Gastroesophageal sphincter (tissue), 4 donors: ENCODE data around the gene ATP1A3. TPM values are rescaled to one million over a fixed set of nuclear protein-coding genes. Genes with fewer than 3 reads are reported as not detected.

Source experiments
- ATAC-seq: fragments of 150-250 bp; one replicate; pipeline ENCODE4 v1.9.1; 2016; ENCODE audit warnings: mild to moderate bottlenecking, moderate library complexity
- H3K27ac ChIP-seq, 4 donors: fragments of 200-600 bp; sonication (generic) in 3 of 4; 1 replicate in 3 of 4; 2 replicates in 1 of 4; pipeline ENCODE4 v1.5.1; 2016 to 2019
- H3K27me3 ChIP-seq: fragments of 200-600 bp; sonication (generic); one replicate; pipeline ENCODE4 v1.5.1; 2019
- H3K36me3 ChIP-seq, 2 donors: fragments of 200-600 bp; sonication (generic); one replicate each; pipeline ENCODE4 v1.5.1; 2019; ENCODE audit warnings: control low read depth in 1 of 2
- H3K4me1 ChIP-seq, 3 donors: fragments of 200-600 bp; sonication (generic); 1 replicate in 2 of 3; 2 replicates in 1 of 3; pipeline ENCODE4 v1.5.1; 2016 to 2019; ENCODE audit warnings: control low read depth in 2 of 3
- H3K4me3 ChIP-seq, 2 donors: fragments of 200-600 bp; sonication (generic); one replicate each; pipeline ENCODE4 v1.5.1; 2019; ENCODE audit warnings: mild to moderate bottlenecking in 1 of 2, moderate library complexity in 1 of 2
- H3K9me3 ChIP-seq, 3 donors: fragments of 200-600 bp; sonication (generic); one replicate each; pipeline ENCODE4 v1.5.1; 2017 to 2019; ENCODE audit warnings: control low read depth in 2 of 3
- EP300 ChIP-seq: sonication (generic); formaldehyde crosslinking; IDR thresholded peaks from one replicate; pipeline ENCODE4 v1.6.1; 2017; ENCODE audit warnings: antibody characterized with exemption, mild to moderate bottlenecking
- POLR2A ChIP-seq, 2 donors: fragments of 450-650 bp; IDR thresholded peaks; one replicate each; pipeline ENCODE4 v1.6.1; 2017; ENCODE audit warnings: antibody characterized with exemption in 2 of 2, mild to moderate bottlenecking in 2 of 2, moderate library complexity in 1 of 2
- POLR2AphosphoS5 ChIP-seq: sonication (generic); formaldehyde crosslinking; IDR thresholded peaks from one replicate; pipeline ENCODE4 v1.6.1; 2017; ENCODE audit warnings: antibody characterized with exemption
- WGBS, 2 donors: methylation state at CpG; one replicate each; pipeline ENCODE4 v1.1.5; 2018; ENCODE audit warnings: low coverage in 1 of 2; 5-methylcytosine and 5-hydroxymethylcytosine counted together
- total RNA-seq, 4 donors: library from RNA; depleted of rRNA; stranded (reverse); fragments of >200 nt; gene quantifications; one replicate each; pipeline ENCODE4 v1.1.0, GENCODE V29; 2016
- TF ChIP-seq, protein P1 (sequence below), 4 experiments: fragments of 200-600 bp in 2 of 4; fragments of 450-650 bp in 2 of 4; sonication (generic) in 1 of 4; IDR thresholded peaks; one replicate each; pipeline ENCODE4 v1.5.1; 2017 to 2019; ENCODE audit warnings: antibody characterized with exemption in 4 of 4, mild to moderate bottlenecking in 2 of 4, moderate library complexity in 2 of 4

The ATP1A3 gene
- total RNA-seq, 4 donors from 2014 or later: 0.81 to 2.6 (median 1.1) TPM; not detected in 1

DNA sequence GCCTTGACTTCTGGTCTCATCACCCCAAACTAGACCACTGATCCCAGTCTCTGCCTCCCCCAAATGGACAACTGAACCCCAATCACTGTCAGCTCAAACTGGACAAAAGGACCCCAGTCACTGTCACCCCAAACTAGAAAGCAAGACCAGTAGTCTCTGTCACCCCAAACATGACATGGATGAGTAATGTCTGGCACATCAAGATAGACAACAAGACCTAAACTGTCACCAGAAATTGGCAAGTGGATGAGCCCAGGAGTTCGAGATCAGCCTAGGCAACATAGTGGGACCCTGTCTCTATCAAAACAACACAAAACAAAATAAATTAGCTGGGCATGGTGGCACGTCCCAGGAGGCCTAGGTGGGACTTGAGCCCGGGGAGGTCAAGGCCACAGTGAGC lies 46.9 kb downstream of the ATP1A3 start:
- Histone ChIP-seq H3K4me1 (no peaks in the 10 kb centered on the region), H3K36me3 (peaks cover 0 to 4% of the 10 kb centered on the region in 2 donors), H3K27me3 (peaks cover 50% of the 10 kb centered on the region), H3K9me3 (no peaks in the 10 kb centered on the region), H3K27ac (no peak overlapping the region), H3K4me3 (no peak overlapping the region)
- ATAC-seq: no peak
- 87 to 94% methylated on average over 2 to 3 of the region's 3 CpGs for WGBS, 2 donors
- TF ChIP-seq POLR2AphosphoS5 (no peak), POLR2A (IDR thresholded peaks at IDR 0.05) (no peak), EP300 (no peak)
- TF ChIP-seq, protein P1, sequence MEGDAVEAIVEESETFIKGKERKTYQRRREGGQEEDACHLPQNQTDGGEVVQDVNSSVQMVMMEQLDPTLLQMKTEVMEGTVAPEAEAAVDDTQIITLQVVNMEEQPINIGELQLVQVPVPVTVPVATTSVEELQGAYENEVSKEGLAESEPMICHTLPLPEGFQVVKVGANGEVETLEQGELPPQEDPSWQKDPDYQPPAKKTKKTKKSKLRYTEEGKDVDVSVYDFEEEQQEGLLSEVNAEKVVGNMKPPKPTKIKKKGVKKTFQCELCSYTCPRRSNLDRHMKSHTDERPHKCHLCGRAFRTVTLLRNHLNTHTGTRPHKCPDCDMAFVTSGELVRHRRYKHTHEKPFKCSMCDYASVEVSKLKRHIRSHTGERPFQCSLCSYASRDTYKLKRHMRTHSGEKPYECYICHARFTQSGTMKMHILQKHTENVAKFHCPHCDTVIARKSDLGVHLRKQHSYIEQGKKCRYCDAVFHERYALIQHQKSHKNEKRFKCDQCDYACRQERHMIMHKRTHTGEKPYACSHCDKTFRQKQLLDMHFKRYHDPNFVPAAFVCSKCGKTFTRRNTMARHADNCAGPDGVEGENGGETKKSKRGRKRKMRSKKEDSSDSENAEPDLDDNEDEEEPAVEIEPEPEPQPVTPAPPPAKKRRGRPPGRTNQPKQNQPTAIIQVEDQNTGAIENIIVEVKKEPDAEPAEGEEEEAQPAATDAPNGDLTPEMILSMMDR (IDR thresholded peaks at IDR 0.05): no peak

DNA sequence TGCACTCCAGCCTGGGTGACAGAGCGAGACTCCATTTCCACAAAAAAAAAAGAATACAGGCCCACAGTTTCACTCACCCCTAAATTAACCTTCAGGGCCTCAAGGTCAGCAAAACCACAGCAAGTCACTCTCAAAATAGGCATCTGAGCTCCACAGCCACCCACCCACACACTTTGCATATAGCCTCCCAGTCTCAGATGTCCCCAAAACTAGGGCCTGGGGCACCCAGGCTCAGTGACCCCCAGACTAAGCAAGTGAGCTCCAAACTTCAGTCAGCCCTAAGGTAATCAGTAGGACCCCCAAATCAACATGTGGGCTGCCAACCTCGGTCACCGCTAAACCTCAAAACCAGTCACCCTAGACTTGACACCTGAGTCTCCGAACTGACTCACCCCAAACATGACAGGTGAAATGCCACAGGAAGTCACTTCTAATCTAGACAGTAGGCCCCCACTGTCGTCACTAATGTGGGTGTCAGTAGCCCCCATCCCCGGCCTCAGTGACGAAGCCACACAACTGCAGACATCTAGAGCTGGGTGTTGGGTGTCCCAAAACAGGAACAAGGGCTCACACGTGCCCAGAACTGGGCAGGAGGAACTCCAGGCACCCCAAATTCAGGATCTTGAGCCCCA lies 48.8 kb downstream of the ATP1A3 start:
- ATAC-seq: no peak
- TF ChIP-seq POLR2AphosphoS5 (no peak), POLR2A (IDR thresholded peaks at IDR 0.05) (no peak), EP300 (no peak)
- TF ChIP-seq, protein P1 (IDR thresholded peaks at IDR 0.05): no peak
- Histone ChIP-seq H3K36me3 (peaks cover 0 to 4% of the 10 kb centered on the region in 2 donors), H3K9me3 (no peaks in the 10 kb centered on the region), H3K4me3 (no peak overlapping the region), H3K4me1 (peaks cover 0 to 11% (median 7%) of the 10 kb centered on the region in 3 donors), H3K27ac (no peak overlapping the region), H3K27me3 (peaks cover 69% of the 10 kb centered on the region)
- 89 to 100% methylated on average over 1 to 2 of the region's 8 CpGs for WGBS, 2 donors

DNA sequence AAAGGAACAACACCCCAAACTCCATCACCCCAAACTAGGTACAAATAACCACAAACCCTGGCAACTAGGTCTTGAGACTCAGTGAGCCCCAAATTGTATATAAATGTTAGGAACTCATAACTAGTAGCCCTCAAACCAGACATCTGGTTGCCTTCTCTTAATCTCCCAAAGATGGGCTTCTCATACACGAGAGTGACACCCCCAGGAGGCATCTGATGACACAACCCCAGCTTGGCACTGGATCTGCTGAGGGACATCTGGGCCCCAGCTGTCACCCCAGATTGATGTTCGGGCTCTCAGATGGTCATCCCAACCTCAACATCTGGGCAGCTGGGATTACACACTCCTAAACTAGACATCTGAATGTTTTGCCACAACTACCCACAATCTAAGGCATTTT lies 49.7 kb downstream of the ATP1A3 start:
- Histone ChIP-seq H3K4me3 (no peak overlapping the region), H3K9me3 (no peaks in the 10 kb centered on the region), H3K27ac (no peak overlapping the region), H3K4me1 (peaks cover 0 to 19% (median 9%) of the 10 kb centered on the region in 3 donors), H3K27me3 (peaks cover 78% of the 10 kb centered on the region), H3K36me3 (peaks cover 0 to 4% of the 10 kb centered on the region in 2 donors)
- WGBS, 2 donors: 72% methylated on average over 2 of the region's 2 CpGs; no CpG with 5 or more reads in 1 of the 2 donors
- no peak for ATAC-seq
- TF ChIP-seq, protein P1 (IDR thresholded peaks at IDR 0.05): no peak
- TF ChIP-seq EP300: no peak
- TF ChIP-seq POLR2AphosphoS5: no peak
- no peak for TF ChIP-seq POLR2A (IDR thresholded peaks at IDR 0.05)

DNA sequence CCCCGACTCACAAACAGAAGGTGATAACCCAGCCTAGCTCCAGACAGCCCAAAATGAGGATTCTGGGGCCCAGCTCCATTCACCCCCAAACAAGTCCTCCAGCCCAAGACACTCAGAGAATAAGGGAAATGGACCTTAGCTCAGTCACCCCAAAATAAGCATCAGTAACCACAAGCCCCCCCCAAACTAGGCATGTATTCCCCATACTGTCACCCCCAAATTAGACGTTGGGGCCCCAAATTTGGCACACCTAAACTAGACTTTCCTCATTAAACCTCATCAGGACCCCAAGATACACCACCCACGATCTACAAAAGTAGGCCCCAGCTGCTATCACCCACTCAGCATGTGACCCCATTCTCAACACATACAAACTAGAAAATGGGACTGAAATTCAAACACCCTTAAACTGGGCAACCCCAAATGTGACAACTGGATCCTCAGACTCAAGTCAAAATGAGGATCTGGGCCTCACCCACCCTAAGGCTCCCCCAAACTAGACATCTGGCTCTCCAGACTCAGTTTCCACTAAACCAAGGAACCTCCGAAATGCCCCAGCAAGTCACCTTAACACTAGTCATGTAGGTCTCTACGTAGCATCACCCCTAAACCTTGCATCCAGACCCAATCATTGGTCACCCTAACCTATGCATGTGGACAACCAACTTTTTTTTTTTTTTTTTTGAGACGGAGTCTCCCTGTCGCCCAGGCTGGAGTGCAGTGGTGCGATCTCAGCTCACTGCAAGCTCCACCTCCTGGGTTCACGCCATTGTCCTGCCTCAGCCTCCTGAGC lies 52.4 kb downstream of the ATP1A3 start:
- Histone ChIP-seq H3K4me1 (peaks cover 0 to 19% (median 9%) of the 10 kb centered on the region in 3 donors), H3K36me3 (peaks cover 0 to 4% of the 10 kb centered on the region in 2 donors), H3K4me3 (no peak overlapping the region), H3K27ac (no peak overlapping the region), H3K9me3 (no peaks in the 10 kb centered on the region), H3K27me3 (peaks cover 93% of the 10 kb centered on the region)
- no peak for ATAC-seq
- no peak for TF ChIP-seq EP300
- TF ChIP-seq, protein P1 (IDR thresholded peaks at IDR 0.05): no peak
- TF ChIP-seq POLR2AphosphoS5: no peak
- TF ChIP-seq POLR2A (IDR thresholded peaks at IDR 0.05): no peak
- 87 to 94% methylated on average over 4 to 5 of the region's 9 CpGs for WGBS, 2 donors
